Hepatocyte (in vitro differentiated cells): ENCODE data around the gene ELAC2. TPM values are rescaled to one million over a fixed set of nuclear protein-coding genes. Genes with fewer than 3 reads are reported as not detected.

Experiments used
- DNase-seq: peaks from one replicate; pipeline ENCODE4 v3.0.0-alpha.2; 2016; ENCODE audit warnings: low spot score
- H2AFZ ChIP-seq: fragments of 200-600 bp; sonication (generic); 2 replicates; pipeline ENCODE4 v1.6.0; 2016; ENCODE audit warnings: antibody characterized with exemption, mild to moderate bottlenecking
- H3K27ac ChIP-seq: fragments of 200-600 bp; sonication (generic); 2 replicates; pipeline ENCODE4 v1.5.1; 2016; ENCODE audit warnings: mild to moderate bottlenecking
- H3K27me3 ChIP-seq: fragments of 200-600 bp; sonication (generic); 2 replicates; pipeline ENCODE4 v1.6.1; 2016
- H3K36me3 ChIP-seq: fragments of 200-600 bp; sonication (generic); replicated peaks from 2 replicates; pipeline ENCODE4 v1.5.1; 2016; ENCODE audit warnings: low read depth; ENCODE audit not compliant: insufficient read depth
- H3K4me1 ChIP-seq: fragments of 200-600 bp; sonication (generic); 2 replicates; pipeline ENCODE4 v1.5.1; 2016; ENCODE audit warnings: mild to moderate bottlenecking, moderate library complexity; ENCODE audit not compliant: insufficient read depth
- H3K4me2 ChIP-seq: fragments of 200-600 bp; sonication (generic); 2 replicates; pipeline ENCODE4 v1.6.0; 2016
- H3K4me3 ChIP-seq: fragments of 200-600 bp; sonication (generic); 2 replicates; pipeline ENCODE4 v1.5.1; 2016; ENCODE audit warnings: mild to moderate bottlenecking
- H3K79me2 ChIP-seq: fragments of 200-600 bp; sonication (generic); 2 replicates; pipeline ENCODE4 v1.6.0; 2017; ENCODE audit warnings: mild to moderate bottlenecking
- H3K9me2 ChIP-seq: fragments of 200-600 bp; sonication (generic); replicated peaks from 2 replicates; pipeline ENCODE4 v1.6.0; 2017; ENCODE audit warnings: mild to moderate bottlenecking; ENCODE audit not compliant: insufficient read depth
- H3K9me3 ChIP-seq: fragments of 200-600 bp; sonication (generic); 2 replicates; pipeline ENCODE4 v1.5.1; 2016; ENCODE audit warnings: low read depth, mild to moderate bottlenecking
- H4K20me1 ChIP-seq: fragments of 200-600 bp; sonication (generic); 2 replicates; pipeline ENCODE4 v1.6.0; 2016; ENCODE audit warnings: mild to moderate bottlenecking; ENCODE audit not compliant: insufficient read depth, poor library complexity, severe bottlenecking
- CTCF ChIP-seq: fragments of 200-600 bp; sonication (generic); IDR thresholded peaks from 2 replicates; pipeline ENCODE4 v1.5.1; 2016; ENCODE audit warnings: antibody characterized with exemption, mild to moderate bottlenecking; ENCODE audit not compliant: poor library complexity
- EZH2 ChIP-seq: fragments of 200-600 bp; sonication (generic); IDR thresholded peaks from 2 replicates; pipeline ENCODE4 v1.6.1; 2016; ENCODE audit warnings: antibody characterized with exemption, mild to moderate bottlenecking, borderline replicate concordance
- EZH2phosphoT487 ChIP-seq: fragments of 200-600 bp; sonication (generic); IDR thresholded peaks from one replicate; pipeline ENCODE4 v1.6.1; 2018; ENCODE audit warnings: antibody characterized with exemption, mild to moderate bottlenecking, low read depth, moderate library complexity; ENCODE audit not compliant: unreplicated experiment, severe bottlenecking
- WGBS: methylation state at CpG from one replicate; pipeline ENCODE4 v1.1.6; 2016; ENCODE audit warnings: low lambda C conversion rate; ENCODE audit errors: missing lambda C conversion rate; 5-methylcytosine and 5-hydroxymethylcytosine counted together
- polyA plus RNA-seq: library from polyadenylated mRNA; unstranded; fragments of >200 nt; fragmentation: Nextera tagmentation; extraction: Ambion mirVana; gene quantifications from 2 replicates; pipeline ENCODE4 v1.2.1, GENCODE V29; 2016
- total RNA-seq: library from RNA; depleted of rRNA; stranded (reverse); fragments of >200 nt; gene quantifications from 2 replicates; pipeline ENCODE4 v1.2.3, GENCODE V29; 2014

Gene ELAC2
- total and polyA plus RNA-seq, 2 experiments from 2014 or later: 39.6 to 45.6 TPM

GRCh38 chr17:12967962-12968361, 49.9 kb downstream of the ELAC2 start:
- no peak for DNase-seq
- Histone ChIP-seq H3K79me2 (no peaks in the 10 kb centered on the region), H3K9me3 (no peaks in the 10 kb centered on the region), H4K20me1 (no peaks in the 10 kb centered on the region), H3K36me3 (no peaks in the 10 kb centered on the region), H3K4me3 (no peak overlapping the region), H3K4me1 (no peaks in the 10 kb centered on the region), H3K27me3 (no peaks in the 10 kb centered on the region), H3K9me2 (no peaks in the 10 kb centered on the region), H3K4me2 (no peak overlapping the region), H3K27ac (no peak overlapping the region), H2AFZ (no peak overlapping the region)
- TF ChIP-seq EZH2phosphoT487: no peak
- TF ChIP-seq CTCF: no peak
- no peak for TF ChIP-seq EZH2
- WGBS: 94% methylated on average over 11 of the region's 11 CpGs

- H3K27ac ChIP-seq: no peak overlapping the region
- H3K79me2 ChIP-seq: no peaks in the 10 kb centered on the region
- H2AFZ ChIP-seq: no peak overlapping the region
- TF ChIP-seq EZH2phosphoT487 (no peak), EZH2 (no peak)
- H3K4me2 ChIP-seq: no peak overlapping the region
- H3K9me3 ChIP-seq: no peaks in the 10 kb centered on the region
- H3K36me3 ChIP-seq: no peaks in the 10 kb centered on the region
- H3K4me3 ChIP-seq: no peak overlapping the region
- H3K9me2 ChIP-seq: no peaks in the 10 kb centered on the region
- DNase-seq: no peak
- no peaks in the 10 kb centered on the region for H3K4me1 ChIP-seq
- no peaks in the 10 kb centered on the region for H4K20me1 ChIP-seq
- 93% methylated on average over 5 of the region's 5 CpGs for WGBS
- no peaks in the 10 kb centered on the region for H3K27me3 ChIP-seq
These were observed 51.4 kb downstream of the ELAC2 start for GRCh38 chr17:12966413-12966812.

GRCh38 chr17:12965988-12966387, 51.8 kb downstream of the ELAC2 start:
- no peak overlapping the region for H3K4me2 ChIP-seq
- WGBS: 92% methylated on average over 3 of the region's 3 CpGs
- no peak for TF ChIP-seq EZH2
- no peak for TF ChIP-seq CTCF
- no peak for TF ChIP-seq EZH2phosphoT487
- no peak overlapping the region for H2AFZ ChIP-seq
- no peaks in the 10 kb centered on the region for H3K36me3 ChIP-seq
- no peaks in the 10 kb centered on the region for H4K20me1 ChIP-seq
- no peak overlapping the region for H3K4me3 ChIP-seq
- H3K9me2 ChIP-seq: no peaks in the 10 kb centered on the region
- H3K27ac ChIP-seq: no peak overlapping the region
- no peaks in the 10 kb centered on the region for H3K27me3 ChIP-seq
- no peak for DNase-seq
- H3K79me2 ChIP-seq: no peaks in the 10 kb centered on the region
- H3K9me3 ChIP-seq: no peaks in the 10 kb centered on the region
- no peaks in the 10 kb centered on the region for H3K4me1 ChIP-seq

GRCh38 chr17:12964840-12965239, 53.0 kb downstream of the ELAC2 start:
- H2AFZ ChIP-seq: no peak overlapping the region
- no peaks in the 10 kb centered on the region for H3K27me3 ChIP-seq
- H3K9me3 ChIP-seq: no peaks in the 10 kb centered on the region
- no peak overlapping the region for H3K27ac ChIP-seq
- H3K36me3 ChIP-seq: no peaks in the 10 kb centered on the region
- H3K4me1 ChIP-seq: no peaks in the 10 kb centered on the region
- H3K4me2 ChIP-seq: no peak overlapping the region
- H3K79me2 ChIP-seq: no peaks in the 10 kb centered on the region
- no peaks in the 10 kb centered on the region for H4K20me1 ChIP-seq
- DNase-seq: no peak
- no peak overlapping the region for H3K4me3 ChIP-seq
- 94% methylated on average over 10 of the region's 10 CpGs for WGBS
- TF ChIP-seq CTCF: no peak
- TF ChIP-seq EZH2phosphoT487: no peak
- no peak for TF ChIP-seq EZH2
- H3K9me2 ChIP-seq: no peaks in the 10 kb centered on the region
